Smooth muscle cell (in vitro differentiated cells): Measurements from ENCODE around the gene PIAS4. TPM values are rescaled to one million over a fixed set of nuclear protein-coding genes. Genes with fewer than 3 reads are reported as not detected.
A peak's percentile ranks its signal among the peaks of the same experiment; 100 is the strongest.
"Not testable (repeated sequence)": the region's sequence is repeated elsewhere in the genome, so short reads cannot be mapped to it uniquely, and the experiment has no call there.

Experiments
- DNase-seq: peaks from one replicate; lab custom pipeline; 2025; ENCODE audit not compliant: unreplicated experiment; lab: John Stamatoyannopoulos, UW
- H2AFZ ChIP-seq: fragments of 200-600 bp; sonication (generic); 2 replicates; pipeline ENCODE4 v1.6.0; 2016; ENCODE audit warnings: antibody characterized with exemption, low read depth, mild to moderate bottlenecking
- H3F3A ChIP-seq: fragments of 200-600 bp; sonication (generic); 2 replicates; pipeline ENCODE4 v1.6.0; 2017; ENCODE audit warnings: antibody characterized with exemption, low read depth
- H3K27ac ChIP-seq: fragments of 200-600 bp; sonication (generic); 2 replicates; pipeline ENCODE4 v1.5.1; 2016; ENCODE audit warnings: low read depth, mild to moderate bottlenecking
- H3K27me3 ChIP-seq: fragments of 200-600 bp; sonication (generic); 2 replicates; pipeline ENCODE4 v1.6.1; 2016; ENCODE audit warnings: low read depth, mild to moderate bottlenecking
- H3K36me3 ChIP-seq: fragments of 200-600 bp; sonication (generic); 2 replicates; pipeline ENCODE4 v1.5.1; 2016; ENCODE audit warnings: low read depth
- H3K4me1 ChIP-seq: fragments of 200-600 bp; sonication (generic); 2 replicates; pipeline ENCODE4 v1.5.1; 2016; ENCODE audit warnings: low read depth
- H3K4me2 ChIP-seq: fragments of 200-600 bp; sonication (generic); 2 replicates; pipeline ENCODE4 v1.6.0; 2016; ENCODE audit warnings: mild to moderate bottlenecking
- H3K4me3 ChIP-seq: fragments of 200-600 bp; sonication (generic); 2 replicates; pipeline ENCODE4 v1.5.1; 2016; ENCODE audit warnings: mild to moderate bottlenecking
- H3K79me2 ChIP-seq: fragments of 200-600 bp; sonication (generic); 2 replicates; pipeline ENCODE4 v1.6.0; 2016; ENCODE audit warnings: low read depth, mild to moderate bottlenecking
- H3K9ac ChIP-seq: fragments of 200-600 bp; sonication (generic); 2 replicates; pipeline ENCODE4 v1.6.0; 2016; ENCODE audit warnings: low read depth
- H3K9me3 ChIP-seq: fragments of 200-600 bp; sonication (generic); replicated peaks from 2 replicates; pipeline ENCODE4 v1.5.1; 2016; ENCODE audit warnings: low read depth
- H4K20me1 ChIP-seq: fragments of 200-600 bp; sonication (generic); 2 replicates; pipeline ENCODE4 v1.6.0; 2016; ENCODE audit warnings: low read depth
- CTCF ChIP-seq: fragments of 200-600 bp; sonication (generic); IDR thresholded peaks from 2 replicates; pipeline ENCODE4 v1.5.1; 2017; ENCODE audit warnings: borderline replicate concordance, mild to moderate bottlenecking, antibody characterized with exemption; ENCODE audit not compliant: insufficient read depth, poor library complexity, severe bottlenecking
- WGBS: methylation state at CpG from one replicate; pipeline ENCODE4 v1.1.7; 2016; ENCODE audit warnings: low lambda C conversion rate; 5-methylcytosine and 5-hydroxymethylcytosine counted together
- polyA plus RNA-seq: library from polyadenylated mRNA; unstranded; fragments of >200 nt; fragmentation: Nextera tagmentation; extraction: Ambion mirVana; gene quantifications from 2 replicates; pipeline ENCODE4 v1.2.1, GENCODE V29; 2016
- total RNA-seq: library from RNA; depleted of rRNA; stranded (reverse); fragments of >200 nt; gene quantifications from 2 replicates; pipeline ENCODE4 v1.2.3, GENCODE V29; 2014

Gene PIAS4
- total and polyA plus RNA-seq, 2 experiments from 2014 or later = 8.1 to 17.3 TPM

GRCh38 chr19:3966051-3967017 is 41.2 kb upstream of the PIAS4 start:
- Histone ChIP-seq H3K27ac (peak overlapping the region; percentile 99), H3F3A (peaks cover 18% of the 10 kb centered on the region), H4K20me1 (peaks cover 88% of the 10 kb centered on the region), H3K27me3 (no peaks in the 10 kb centered on the region), H3K36me3 (peaks cover 5% of the 10 kb centered on the region), H3K79me2 (peaks cover 78% of the 10 kb centered on the region), H2AFZ (no peak overlapping the region), H3K4me1 (peaks cover 15% of the 10 kb centered on the region), H3K9me3 (no peaks in the 10 kb centered on the region), H3K4me3 (no peak overlapping the region), H3K4me2 (peak overlapping the region; percentile 74), H3K9ac (no peak overlapping the region)
- WGBS = 86% methylated on average over 30 of the region's 30 CpGs
- no peak for TF ChIP-seq CTCF
- DNase-seq = no peak

DNA sequence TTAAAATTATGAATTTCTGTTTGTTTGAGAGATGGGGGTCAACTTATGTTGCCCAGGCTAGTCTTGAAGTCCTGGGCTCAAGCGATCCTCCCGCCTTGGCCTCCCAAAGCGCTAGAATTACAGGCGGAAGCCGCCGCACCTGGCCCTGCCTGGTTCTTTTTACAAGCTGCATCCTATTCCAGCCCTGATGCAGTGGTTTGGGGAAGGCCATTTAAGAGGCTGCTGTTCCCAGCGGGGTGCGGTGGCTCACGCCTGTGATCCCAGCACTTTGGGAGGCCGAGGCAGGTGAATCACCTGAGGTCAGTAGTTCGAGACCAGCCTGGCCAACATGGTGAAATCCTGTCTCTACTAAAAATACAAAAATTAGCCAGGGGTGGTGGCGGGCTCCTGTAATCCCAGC is 39.6 kb upstream of the PIAS4 start:
- Histone ChIP-seq H3K79me2 (peaks cover 63% of the 10 kb centered on the region), H3F3A (peaks cover 31% of the 10 kb centered on the region), H3K4me2 (peak overlapping the region; percentile 74), H3K4me3 (peak overlapping the region; percentile 15), H3K27ac (peak overlapping the region; percentile 99), H4K20me1 (peaks cover 87% of the 10 kb centered on the region), H3K4me1 (peaks cover 15% of the 10 kb centered on the region), H3K9ac (peak overlapping the region; percentile 70)
- H3K9me3 ChIP-seq, H3K27me3 ChIP-seq, H2AFZ ChIP-seq, DNase-seq, H3K36me3 ChIP-seq: not testable (repeated sequence)
- 86% methylated on average over 12 of the region's 12 CpGs for WGBS

DNA sequence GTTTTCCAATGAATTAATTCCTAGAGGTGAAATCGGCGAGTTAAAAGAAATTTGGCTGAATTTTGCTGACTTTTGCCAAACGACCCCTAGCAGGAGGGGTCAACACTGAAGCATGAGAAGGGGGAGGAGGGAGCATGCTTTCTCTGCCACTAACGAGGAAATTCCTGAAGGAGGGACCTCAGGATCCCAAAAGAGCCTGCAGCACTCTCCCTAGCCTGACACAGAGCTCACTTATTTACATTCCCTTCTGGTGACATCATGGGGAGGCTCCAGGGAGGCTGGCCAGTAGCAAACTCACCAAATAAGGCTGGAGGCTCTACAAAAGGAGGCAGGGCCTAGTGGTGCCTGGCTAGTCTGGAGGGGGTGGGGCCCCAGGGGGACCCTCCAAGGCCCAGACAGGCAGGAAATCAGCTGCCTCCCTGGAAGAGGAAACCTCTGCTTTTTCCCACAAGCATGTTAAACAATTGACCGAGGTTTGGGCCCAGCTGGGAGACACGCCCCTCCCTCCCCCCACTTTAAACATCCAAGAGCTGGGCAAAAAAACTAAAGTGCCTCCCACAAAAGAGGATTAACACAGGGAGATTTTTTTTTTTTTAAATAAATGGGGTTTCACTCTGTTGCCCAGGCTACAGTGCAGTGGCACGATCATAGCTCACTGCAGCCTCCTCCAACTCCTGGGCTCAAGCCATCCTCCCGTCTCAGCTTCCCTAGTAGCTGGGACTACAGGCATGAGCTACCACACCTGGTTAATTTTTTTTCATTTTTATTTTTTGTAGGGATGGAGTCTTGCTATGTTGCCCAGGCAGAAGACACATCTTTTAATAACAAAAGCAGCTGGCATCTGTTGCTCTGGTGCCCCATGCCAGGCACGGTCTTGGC is 38.7 kb upstream of the PIAS4 start:
- peak overlapping the region; percentile 99 for H3K9ac ChIP-seq
- peak overlapping the region; percentile 99 for H3K4me3 ChIP-seq
- peaks cover 55% of the 10 kb centered on the region for H3K79me2 ChIP-seq
- H3K9me3 ChIP-seq = no peaks in the 10 kb centered on the region
- peaks cover 79% of the 10 kb centered on the region for H4K20me1 ChIP-seq
- no peaks in the 10 kb centered on the region for H3K27me3 ChIP-seq
- 7% methylated on average over 9 of the region's 9 CpGs for whole genome bisulfite sequencing
- peaks cover 15% of the 10 kb centered on the region for H3K4me1 ChIP-seq
- peaks cover 31% of the 10 kb centered on the region for H3F3A ChIP-seq
- H3K27ac ChIP-seq = peak overlapping the region; percentile 99
- no peak for TF ChIP-seq CTCF
- H2AFZ ChIP-seq = no peak overlapping the region
- peak; percentile 58 for DNase-seq
- peak overlapping the region; percentile 96 for H3K4me2 ChIP-seq
- no peaks in the 10 kb centered on the region for H3K36me3 ChIP-seq
